Osteocyte (in vitro differentiated cells): ENCODE data around the gene ERO1A. TPM values are rescaled to one million over a fixed set of nuclear protein-coding genes. Genes with fewer than 3 reads are reported as not detected.

Experiments used
- DNase-seq: peaks from one replicate; pipeline ENCODE4 v3.0.0; 2021; ENCODE audit warnings: mixed read lengths; ENCODE audit not compliant: unreplicated experiment; ENCODE audit errors: extremely low spot score
- H3K27ac Mint-ChIP-seq: one replicate; pipeline ENCODE4 v1.8.0; 2021; ENCODE audit warnings: mild to moderate bottlenecking, mixed read lengths; ENCODE audit not compliant: unreplicated experiment
- H3K27me3 Mint-ChIP-seq: one replicate; pipeline ENCODE4 v1.8.0; 2021; ENCODE audit warnings: mixed read lengths; ENCODE audit not compliant: unreplicated experiment
- H3K36me3 Mint-ChIP-seq: one replicate; pipeline ENCODE4 v1.8.0; 2021; ENCODE audit warnings: mixed read lengths; ENCODE audit not compliant: unreplicated experiment
- H3K4me1 Mint-ChIP-seq: one replicate; pipeline ENCODE4 v1.8.0; 2021; ENCODE audit warnings: mixed read lengths; ENCODE audit not compliant: unreplicated experiment
- H3K4me3 Mint-ChIP-seq: one replicate; pipeline ENCODE4 v1.8.0; 2021; ENCODE audit warnings: mild to moderate bottlenecking, moderate library complexity, mixed read lengths; ENCODE audit not compliant: unreplicated experiment
- H3K9me3 Mint-ChIP-seq: one replicate; pipeline ENCODE4 v1.8.0; 2021; ENCODE audit warnings: mixed read lengths; ENCODE audit not compliant: unreplicated experiment
- CTCF ChIP-seq: fragments of 200-600 bp; sonication (generic); IDR thresholded peaks from 2 replicates; pipeline ENCODE4 v1.5.0; 2021; ENCODE audit warnings: antibody characterized with exemption, mild to moderate bottlenecking, moderate library complexity
- total RNA-seq: library from RNA; stranded (reverse); gene quantifications from 2 replicates; pipeline ENCODE4 v1.2.1, GENCODE V29; 2021

Gene ERO1A
- total RNA-seq, 1 donor from 2014 or later: 38.5 TPM

DNA sequence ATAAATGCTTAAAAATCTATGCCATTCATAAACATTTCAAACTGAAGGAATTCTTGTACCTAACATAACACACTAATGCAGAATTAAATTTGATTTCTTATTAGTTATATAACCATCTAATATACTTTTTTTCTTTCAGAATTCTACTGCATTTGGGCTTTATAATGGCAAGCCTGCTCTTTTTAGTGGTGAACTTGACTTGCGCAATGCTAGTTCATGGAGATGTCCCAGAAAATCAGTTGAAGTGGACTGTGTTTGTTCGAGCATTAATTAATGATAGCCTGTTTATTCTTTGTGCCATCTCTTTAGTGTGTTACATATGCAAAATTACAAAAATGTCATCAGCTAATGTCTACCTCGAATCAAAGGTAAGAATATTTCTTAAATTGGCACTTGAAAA is 95.4 kb downstream of the ERO1A start:
- Mint-ChIP-seq H3K36me3 (peaks cover 8% of the 10 kb centered on the region), H3K9me3 (peaks cover 15% of the 10 kb centered on the region), H3K4me3 (no peak overlapping the region), H3K27me3 (no peaks in the 10 kb centered on the region), H3K4me1 (no peaks in the 10 kb centered on the region), H3K27ac (no peak overlapping the region)
- no peak for TF ChIP-seq CTCF
- no peak for DNase-seq

GRCh38 chr14:52598568-52598967 is 96.8 kb downstream of the ERO1A start:
- Mint-ChIP-seq H3K27me3 (no peaks in the 10 kb centered on the region), H3K36me3 (peaks cover 2% of the 10 kb centered on the region), H3K27ac (no peak overlapping the region), H3K4me3 (no peak overlapping the region), H3K4me1 (no peaks in the 10 kb centered on the region), H3K9me3 (peaks cover 6% of the 10 kb centered on the region)
- TF ChIP-seq CTCF: no peak
- no peak for DNase-seq

GRCh38 chr14:52596861-52597260 is 98.5 kb downstream of the ERO1A start:
- Mint-ChIP-seq H3K4me3 (no peak overlapping the region), H3K36me3 (peaks cover 2% of the 10 kb centered on the region)
- no peak for DNase-seq

DNA sequence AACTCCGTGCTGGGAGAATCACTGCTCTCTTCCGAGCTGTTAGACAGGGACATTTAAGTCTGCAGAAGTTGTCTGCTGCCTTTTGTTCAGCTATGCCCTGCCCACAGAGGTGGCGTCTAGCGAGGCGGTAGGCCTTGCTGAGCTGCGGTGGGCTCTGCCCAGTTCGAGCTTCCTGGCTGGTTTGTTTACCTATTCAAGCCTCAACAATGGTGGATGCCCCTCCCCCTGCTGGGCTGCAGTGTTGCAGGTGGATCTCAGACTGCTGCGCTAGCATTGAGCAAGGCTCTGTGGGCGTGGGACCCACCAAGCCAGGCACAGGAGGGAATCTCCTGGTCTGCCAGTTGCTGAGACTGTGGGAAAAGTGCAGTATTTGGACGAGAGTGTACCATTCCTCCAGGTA is 99.0 kb downstream of the ERO1A start:
- H3K27ac Mint-ChIP-seq: no peak overlapping the region
- H3K4me1 Mint-ChIP-seq: no peaks in the 10 kb centered on the region
- H3K36me3 Mint-ChIP-seq: peaks cover 2% of the 10 kb centered on the region
- H3K27me3 Mint-ChIP-seq: no peaks in the 10 kb centered on the region
- no peak for DNase-seq
- TF ChIP-seq CTCF: no peak
- peaks cover 16% of the 10 kb centered on the region for H3K9me3 Mint-ChIP-seq
- H3K4me3 Mint-ChIP-seq: no peak overlapping the region

More at GRCh38 chr14:52596861-52597260, 98.5 kb downstream of the ERO1A start:
- no peak for TF ChIP-seq CTCF
- H3K4me1 Mint-ChIP-seq: no peaks in the 10 kb centered on the region
- H3K27ac Mint-ChIP-seq: no peak overlapping the region
- H3K27me3 Mint-ChIP-seq: no peaks in the 10 kb centered on the region
- peaks cover 16% of the 10 kb centered on the region for H3K9me3 Mint-ChIP-seq

GRCh38 chr14:52590318-52590717 is 105.0 kb downstream of the ERO1A start:
- H3K36me3 Mint-ChIP-seq: peaks cover 2% of the 10 kb centered on the region
- H3K27me3 Mint-ChIP-seq: no peaks in the 10 kb centered on the region
- no peaks in the 10 kb centered on the region for H3K4me1 Mint-ChIP-seq
- H3K4me3 Mint-ChIP-seq: no peak overlapping the region
- peaks cover 13% of the 10 kb centered on the region for H3K9me3 Mint-ChIP-seq
- DNase-seq: no peak
- H3K27ac Mint-ChIP-seq: no peak overlapping the region
- TF ChIP-seq CTCF: no peak

Other genes starting within 250 kb of the ERO1A start
- 21.5 and 22.8 TPM in 2 replicates for gene TXNDC16, start 143.1 kb downstream of the ERO1A start, total RNA-seq
- 2.2 and 3.1 TPM in 2 replicates for gene GPR137C, start 142.7 kb downstream of the ERO1A start, total RNA-seq
- gene PSMC6, start 11.6 kb upstream of the ERO1A start, total RNA-seq: 69.4 and 79.8 TPM in 2 replicates
- gene STYX, start 34.6 kb upstream of the ERO1A start, total RNA-seq: 14.5 and 16.8 TPM in 2 replicates
- 26.7 and 30.2 TPM in 2 replicates for gene GNPNAT1, start 96.0 kb upstream of the ERO1A start, total RNA-seq